H1 (cell line): ENCODE measurements around the gene TBC1D16. TPM values are rescaled to one million over a fixed set of nuclear protein-coding genes. Genes with fewer than 3 reads are reported as not detected.

Source experiments
- CTCF ChIA-PET: fragments of 300-600 bp; sonication (Branson Sonifier 250); formaldehyde crosslinking; loops from one replicate; lab custom pipeline; 2021; ENCODE audit not compliant: partially characterized antibody; lab: Charles Lee
- POLR2A ChIA-PET: fragments of 300-600 bp; sonication (Branson Sonifier 250); formaldehyde crosslinking; loops from one replicate; lab custom pipeline; 2021; ENCODE audit warnings: inconsistent platforms; ENCODE audit not compliant: partially characterized antibody; lab: Charles Lee
- DNase-seq, 2 experiments: peaks; one replicate each; pipeline versions ENCODE4 v3.0.0 to v3.0.0-alpha.2; 2010 to 2022; ENCODE audit warnings: low spot score in 2 of 2, low read depth in 1 of 2, mixed read lengths in 1 of 2
- FAIRE-seq: peaks from 2 replicates; lab custom pipeline; 2011; peaks lifted over from hg19 to GRCh38; lab: Jason Lieb, UNC
- H2AFZ ChIP-seq: 2 replicates; pipeline ENCODE4 v1.8.1; 2012; ENCODE audit warnings: low read length, inconsistent platforms
- H2AK5ac ChIP-seq: 2 replicates; pipeline ENCODE4 v1.6.1; 2013; ENCODE audit warnings: low read depth, low read length
- H2BK120ac ChIP-seq: replicated peaks from 2 replicates; pipeline ENCODE3; 2013; ENCODE audit warnings: low read depth, low read length, inconsistent platforms
- H2BK12ac ChIP-seq: 2 replicates; pipeline ENCODE4 v1.6.1; 2013; ENCODE audit warnings: low read depth, low read length
- H2BK15ac ChIP-seq: 2 replicates; pipeline ENCODE4 v1.6.1; 2013; ENCODE audit warnings: low read length
- H2BK20ac ChIP-seq: 2 replicates; pipeline ENCODE4 v1.6.1; 2013; ENCODE audit warnings: low read length
- H2BK5ac ChIP-seq: 2 replicates; pipeline ENCODE4 v1.6.1; 2013; ENCODE audit warnings: low read depth, low read length
- H3K14ac ChIP-seq: 2 replicates; pipeline ENCODE4 v1.6.1; 2013; ENCODE audit warnings: inconsistent platforms; ENCODE audit not compliant: insufficient read length
- H3K18ac ChIP-seq: 2 replicates; pipeline ENCODE4 v1.6.1; 2013; ENCODE audit warnings: low read length; ENCODE audit errors: extremely low read depth
- H3K23ac ChIP-seq: 2 replicates; pipeline ENCODE4 v1.6.1; 2013; ENCODE audit warnings: inconsistent platforms; ENCODE audit not compliant: insufficient read length
- H3K23me2 ChIP-seq: 2 replicates; pipeline ENCODE4 v1.6.1; 2013; ENCODE audit warnings: low read depth, low read length
- H3K27ac ChIP-seq: 2 replicates; pipeline ENCODE4 v1.6.1; 2011; ENCODE audit warnings: low read depth, low read length, inconsistent platforms
- H3K27me3 ChIP-seq, 4 experiments: replicated peaks in 1 of 4; 1 replicate in 1 of 4; 2 replicates in 3 of 4; pipeline versions ENCODE4 v1.6.1 to v1.8.1; 2011 to 2013; ENCODE audit warnings: low read length in 3 of 4, mild to moderate bottlenecking in 3 of 4, inconsistent platforms in 2 of 4, mixed read lengths in 2 of 4, moderate library complexity in 1 of 4; ENCODE audit not compliant: control insufficient read depth in 3 of 4, insufficient read depth in 3 of 4; ENCODE audit errors: extremely low read depth in 1 of 4
- H3K36me3 ChIP-seq, 4 experiments: 2 replicates each; pipeline versions ENCODE4 v1.6.1 to v1.8.1; 2011 to 2013; ENCODE audit warnings: mild to moderate bottlenecking in 4 of 4, low read length in 3 of 4, moderate library complexity in 2 of 4, control low read depth in 1 of 4, inconsistent platforms in 1 of 4; ENCODE audit not compliant: insufficient read depth in 4 of 4, control insufficient read depth in 2 of 4
- H3K4ac ChIP-seq: replicated peaks from 2 replicates; pipeline ENCODE3; 2013; ENCODE audit warnings: low read length, low read depth, mixed read lengths, inconsistent platforms; ENCODE audit not compliant: insufficient read length
- H3K4me1 ChIP-seq, 4 experiments: replicated peaks in 1 of 4; 1 replicate in 1 of 4; 2 replicates in 3 of 4; pipeline versions ENCODE4 v1.6.1 to v1.8.1; 2011 to 2013; ENCODE audit warnings: low read length in 3 of 4, inconsistent platforms in 2 of 4, mixed read lengths in 1 of 4; ENCODE audit not compliant: insufficient read depth in 4 of 4, control insufficient read depth in 3 of 4
- H3K4me2 ChIP-seq, 2 experiments: 2 replicates each; pipeline versions ENCODE4 v1.6.1 to v1.8.1; 2011 to 2013; ENCODE audit warnings: low read depth in 2 of 2, low read length in 2 of 2, control low read depth in 1 of 2, inconsistent platforms in 1 of 2, mild to moderate bottlenecking in 1 of 2; ENCODE audit not compliant: insufficient read depth in 1 of 2
- H3K4me3 ChIP-seq, 4 experiments: fragments of 200-600, 300-600 bp in 1 of 4; sonication (generic), shearing (Covaris generic), sonication (Bioruptor Twin) in 1 of 4; 2 replicates each; pipeline versions ENCODE4 v1.5.1 to v1.8.1; 2011 to 2016; ENCODE audit warnings: low read length in 4 of 4, low read depth in 3 of 4, control low read depth in 2 of 4, inconsistent platforms in 2 of 4, mild to moderate bottlenecking in 2 of 4, mixed read lengths in 1 of 4, moderate library complexity in 1 of 4; ENCODE audit not compliant: insufficient read depth in 2 of 4; ENCODE audit errors: extremely low read depth in 1 of 4
- H3K56ac ChIP-seq: replicated peaks from 2 replicates; pipeline ENCODE3; 2013; ENCODE audit warnings: low read depth, mild to moderate bottlenecking, mixed read lengths, low read length, inconsistent platforms; ENCODE audit not compliant: insufficient read length
- H3K79me1 ChIP-seq: 2 replicates; pipeline ENCODE4 v1.6.1; 2013; ENCODE audit warnings: low read depth, low read length, control low read depth
- H3K79me2 ChIP-seq, 2 experiments: 2 replicates each; pipeline versions ENCODE4 v1.6.1 to v1.8.1; 2012 to 2013; ENCODE audit warnings: low read length in 2 of 2, mild to moderate bottlenecking in 2 of 2, inconsistent platforms in 1 of 2; ENCODE audit not compliant: insufficient read depth in 2 of 2, control insufficient read depth in 1 of 2
- H3K9ac ChIP-seq, 4 experiments: replicated peaks in 1 of 4; 1 replicate in 1 of 4; 2 replicates in 3 of 4; pipeline versions ENCODE4 v1.6.1 to v1.8.1; 2011 to 2013; ENCODE audit warnings: low read depth in 3 of 4, low read length in 3 of 4, control low read depth in 2 of 4, mild to moderate bottlenecking in 2 of 4, moderate library complexity in 2 of 4, inconsistent platforms in 1 of 4; ENCODE audit errors: extremely low read depth in 1 of 4
- H3K9me3 ChIP-seq, 2 experiments: 2 replicates each; pipeline versions ENCODE4 v1.6.1 to v1.8.1; 2012 to 2013; ENCODE audit warnings: mild to moderate bottlenecking in 2 of 2, moderate library complexity in 2 of 2, control low read depth in 1 of 2, inconsistent platforms in 1 of 2, low read depth in 1 of 2, low read length in 1 of 2, mixed read lengths in 1 of 2; ENCODE audit not compliant: insufficient read depth in 2 of 2
- H4K20me1 ChIP-seq, 2 experiments: replicated peaks in 1 of 2; 2 replicates each; pipeline versions ENCODE3 to v1.8.1; 2011 to 2013; ENCODE audit warnings: inconsistent platforms in 2 of 2, low read length in 2 of 2, mild to moderate bottlenecking in 1 of 2; ENCODE audit not compliant: insufficient read depth in 2 of 2, control insufficient read depth in 1 of 2
- H4K5ac ChIP-seq: 2 replicates; pipeline ENCODE4 v1.6.1; 2013; ENCODE audit warnings: low read length, low read depth, mixed read lengths, inconsistent platforms; ENCODE audit not compliant: insufficient read length
- H4K8ac ChIP-seq: 2 replicates; pipeline ENCODE4 v1.8.0; 2013; ENCODE audit warnings: mild to moderate bottlenecking, moderate library complexity, low read length, inconsistent platforms; ENCODE audit not compliant: insufficient read depth; ENCODE audit errors: extremely low read depth
- H4K91ac ChIP-seq: replicated peaks from 2 replicates; pipeline ENCODE3; 2013; ENCODE audit warnings: low read length, mixed read lengths, inconsistent platforms; ENCODE audit not compliant: insufficient read length
- BCL11A ChIP-seq, 2 experiments: IDR thresholded peaks; one replicate each; pipeline ENCODE4 v1.6.1; 2011; ENCODE audit warnings: low read depth in 2 of 2, low read length in 2 of 2, mild to moderate bottlenecking in 2 of 2
- EP300 ChIP-seq, 2 experiments: IDR thresholded peaks; 1 replicate in 1 of 2; 2 replicates in 1 of 2; pipeline ENCODE4 v1.6.1; 2011 to 2012; ENCODE audit warnings: low read depth in 2 of 2, low read length in 2 of 2, mild to moderate bottlenecking in 2 of 2, borderline replicate concordance in 1 of 2, inconsistent platforms in 1 of 2, moderate library complexity in 1 of 2
- FOSL1 ChIP-seq: IDR thresholded peaks from 2 replicates; pipeline ENCODE4 v1.6.1; 2011; ENCODE audit warnings: mild to moderate bottlenecking, low read depth, low read length, moderate library complexity; ENCODE audit not compliant: insufficient read depth
- POLR2AphosphoS5 ChIP-seq: IDR thresholded peaks from 2 replicates; pipeline ENCODE4 v1.6.1; 2011; ENCODE audit warnings: low read depth, low read length
- WGBS, 2 experiments: shearing (Covaris generic) in 1 of 2; methylation state at CpG; one replicate each; pipeline versions ENCODE4 v1.1.6 to v1.1.7; 2013 to 2015; ENCODE audit warnings: low lambda C conversion rate in 2 of 2, mixed read lengths in 2 of 2, inconsistent platforms in 1 of 2, low coverage in 1 of 2, missing lambda C conversion rate in 1 of 2; ENCODE audit not compliant: insufficient replicate concordance in 2 of 2, insufficient coverage in 1 of 2, insufficient read length in 1 of 2; ENCODE audit errors: extremely low coverage in 1 of 2, missing lambda C conversion rate in 1 of 2; 5-methylcytosine and 5-hydroxymethylcytosine counted together
- polyA plus RNA-seq, 7 experiments: library from polyadenylated mRNA; depleted of rRNA in 3 of 7; stranded (reverse) in 5 of 7; unstranded in 2 of 7; fragments of >200 nt in 5 of 7; fragments of 200-250 nt in 2 of 7; gene quantifications; 1 replicate in 5 of 7; 2 replicates in 1 of 7; 4 replicates in 1 of 7; pipeline versions ENCODE4 v1.2.1 to v1.2.3, GENCODE V29; 2011 to 2013; ENCODE audit warnings: missing spikeins in 2 of 7, mixed read lengths in 2 of 7
- total RNA-seq: library from RNA; stranded (reverse); fragmentation: NEBNext Ultra II Directional; extraction: Animal tissue kit (Norgen Biotek cat#: 25700); gene quantifications from 2 replicates; pipeline ENCODE4 v1.2.1, GENCODE V29; 2021

Gene TBC1D16
- total and polyA plus RNA-seq, 2 of the 8 experiments (the other 6 are each of a cell fraction or from before 2014, with no cell fraction given) = 21.1 to 109 TPM

- Histone ChIP-seq H3K27me3 (no peaks in the 10 kb centered on the region; a peak in 1 of 7 replicates), H4K5ac (no peak overlapping the region), H2AFZ (no peak overlapping the region), H3K23ac (no peak overlapping the region), H3K18ac (no peak overlapping the region), H3K4ac (no peak overlapping the region), H3K27ac (no peak overlapping the region), H2BK12ac (no peak overlapping the region), H3K9ac (no peak overlapping the region), H2BK120ac (no peak overlapping the region), H2AK5ac (no peak overlapping the region), H3K79me2 (peaks cover 0 to 14% of the 10 kb centered on the region in 2 experiments; a peak in 1 of 4 replicates), H3K23me2 (no peaks in the 10 kb centered on the region), H4K8ac (no peak overlapping the region), H2BK20ac (no peak overlapping the region), H2BK15ac (no peak overlapping the region), H3K4me3 (no peak overlapping the region), H4K20me1 (peaks cover 10 to 16% of the 10 kb centered on the region in 2 experiments), H3K4me1 (peaks cover 0 to 3% (median 0%) of the 10 kb centered on the region in 4 experiments; a peak in 3 of 7 replicates), H3K9me3 (no peaks in the 10 kb centered on the region), H3K56ac (no peak overlapping the region), H3K36me3 (peaks cover 0 to 3% (median 0%) of the 10 kb centered on the region in 4 experiments; a peak in 1 of 8 replicates), H3K79me1 (peaks cover 17% of the 10 kb centered on the region), H4K91ac (no peak overlapping the region), H3K4me2 (no peak overlapping the region), H3K14ac (no peak overlapping the region), H2BK5ac (no peak overlapping the region)
- no peak for DNase-seq
- FAIRE-seq = no peak
- TF ChIP-seq POLR2AphosphoS5 = no peak
- no peak for TF ChIP-seq FOSL1
- no peak for TF ChIP-seq BCL11A (IDR thresholded peaks at IDR 0.05; ENCODE audit: low read depth in 2 of 2, low read length in 2 of 2)
- TF ChIP-seq EP300 (IDR thresholded peaks at IDR 0.05; ENCODE audit: borderline replicate concordance in 1 of 2, low read depth in 2 of 2, low read length in 2 of 2) = no peak
- ChIA-PET POLR2A (interaction anchor here (1.4 to 1.6 kb wide), 2 partner anchors 30 to 43 kb away, joined by 3 read pairs; no protein-coding TSS in a partner anchor), CTCF (interaction anchor here (0.8 to 5.1 kb wide), 4 partner anchors 9 to 60 kb away, joined by 3 to 25 read pairs (median 3); no protein-coding TSS in a partner anchor)
- 88% methylated on average over 15 of the region's 15 CpGs; no CpG with 5 or more reads in 1 of the 2 experiments for WGBS, 2 experiments
Measured at GRCh38 chr17:79981090-79981489, 54.6 kb downstream of the TBC1D16 start.
